22Rv1 (cell line): Measurements from ENCODE around the gene SUSD5.
"Not testable (repeated sequence)": the region's sequence is repeated elsewhere in the genome, so short reads cannot be mapped to it uniquely, and the experiment has no call there.

ENCODE experiments used
- H3K27ac ChIP-seq: fragments of 450-650 bp; 2 replicates; pipeline ENCODE4 v1.5.1; 2017
- CTCF ChIP-seq: fragments of 450-650 bp; IDR thresholded peaks from 2 replicates; pipeline ENCODE4 v1.5.1; 2017; ENCODE audit warnings: mild to moderate bottlenecking
- ZFX ChIP-seq: fragments of 450-650 bp; IDR thresholded peaks from 2 replicates; pipeline ENCODE4 v1.6.1; 2017; ENCODE audit warnings: antibody characterized with exemption, borderline replicate concordance

Gene SUSD5

GRCh38 chr3:33139996-33140395 lies 78.6 kb downstream of the SUSD5 start:
- no peak overlapping the region for H3K27ac ChIP-seq
- no peak for TF ChIP-seq ZFX
- TF ChIP-seq CTCF = no peak

GRCh38 chr3:33139006-33139623 lies 79.5 kb downstream of the SUSD5 start:
- not testable (repeated sequence) for H3K27ac ChIP-seq

- H3K27ac ChIP-seq = no peak overlapping the region
- no peak for TF ChIP-seq ZFX
- TF ChIP-seq CTCF = no peak
Observed at GRCh38 chr3:33137691-33138090, 80.9 kb downstream of the SUSD5 start.

GRCh38 chr3:33134026-33134625 lies 84.5 kb downstream of the SUSD5 start:
- TF ChIP-seq CTCF (no peak), ZFX (no peak)
- H3K27ac ChIP-seq = no peak overlapping the region

- H3K27ac ChIP-seq = no peak overlapping the region
- TF ChIP-seq CTCF (peak; percentile 37; the same call in 1 of the 2 replicates), ZFX (no peak)
Observed at GRCh38 chr3:33132019-33132360, 86.6 kb downstream of the SUSD5 start.

GRCh38 chr3:33131331-33132018 lies 87.1 kb downstream of the SUSD5 start:
- H3K27ac ChIP-seq = no peak overlapping the region
- TF ChIP-seq ZFX (no peak), CTCF (peak; percentile 81)

- TF ChIP-seq CTCF (no peak), ZFX (no peak)
- no peak overlapping the region for H3K27ac ChIP-seq
Observed at GRCh38 chr3:33130144-33130543, 88.5 kb downstream of the SUSD5 start.
